Measurements from ENCODE around the gene DLG2. TPM values are rescaled to one million over a fixed set of nuclear protein-coding genes. Genes with fewer than 3 reads are reported as not detected.

Gene DLG2
- total RNA-seq, 1 donor from 2014 or later: 1.8 TPM

- H3K4me3 Mint-ChIP-seq (ENCODE audit: unreplicated experiment): no peak overlapping the region
- H3K4me1 Mint-ChIP-seq (ENCODE audit: low read depth, unreplicated experiment): no peaks in the 10 kb centered on the region
- Histone ChIP-seq H3K4me3 (ENCODE audit: insufficient read depth, low read depth, low read length) (no peak overlapping the region), H3K9ac (ENCODE audit: low read length) (no peak overlapping the region), H3K4me2 (ENCODE audit: low read length) (no peak overlapping the region), H3K79me2 (ENCODE audit: insufficient read depth, low read length) (no peaks in the 10 kb centered on the region), H2AFZ (ENCODE audit: low read depth, low read length) (no peak overlapping the region), H3K36me3 (ENCODE audit: insufficient read depth, low read length) (no peaks in the 10 kb centered on the region), H4K20me1 (ENCODE audit: insufficient read depth, low read length) (no peaks in the 10 kb centered on the region), H3K27ac (ENCODE audit: low read depth, low read length) (no peak overlapping the region), H3K4me1 (ENCODE audit: insufficient read depth, low read length) (no peaks in the 10 kb centered on the region), H3K27me3 (ENCODE audit: insufficient read depth, low read length) (no peaks in the 10 kb centered on the region), H3K9me3 (ENCODE audit: insufficient read depth, low read depth, low read length) (no peaks in the 10 kb centered on the region)
- TF ChIP-seq CTCF (IDR thresholded peaks at IDR 0.05; ENCODE audit: insufficient read depth, low read depth, low read length) (no peak), EZH2 (IDR thresholded peaks at IDR 0.05; ENCODE audit: insufficient read depth, low read length) (no peak)
- DNase-seq (ENCODE audit: low read depth): no peak
- H3K27me3 Mint-ChIP-seq (ENCODE audit: low read depth, unreplicated experiment): no peaks in the 10 kb centered on the region
- H3K27ac Mint-ChIP-seq (ENCODE audit: unreplicated experiment): no peak overlapping the region
- H3K9me3 Mint-ChIP-seq (ENCODE audit: unreplicated experiment): no peaks in the 10 kb centered on the region
- no peaks in the 10 kb centered on the region for H3K36me3 Mint-ChIP-seq (ENCODE audit: low read depth, unreplicated experiment)
- no peak for FAIRE-seq
These were observed 1498.3 kb downstream of the DLG2 start for GRCh38 chr11:84128840-84129239.

- TF ChIP-seq EZH2 (IDR thresholded peaks at IDR 0.05; ENCODE audit: insufficient read depth, low read length): no peak
- no peak for TF ChIP-seq CTCF (IDR thresholded peaks at IDR 0.05; ENCODE audit: insufficient read depth, low read depth, low read length)
- Mint-ChIP-seq H3K36me3 (ENCODE audit: low read depth, unreplicated experiment) (no peaks in the 10 kb centered on the region), H3K4me1 (ENCODE audit: low read depth, unreplicated experiment) (peaks cover 4% of the 10 kb centered on the region), H3K9me3 (ENCODE audit: unreplicated experiment) (no peaks in the 10 kb centered on the region), H3K4me3 (ENCODE audit: unreplicated experiment) (no peak overlapping the region), H3K27me3 (ENCODE audit: low read depth, unreplicated experiment) (no peaks in the 10 kb centered on the region), H3K27ac (ENCODE audit: unreplicated experiment) (peak overlapping the region; percentile 48)
- peak; percentile 33 for DNase-seq (ENCODE audit: low read depth)
- no peak overlapping the region for H2AFZ ChIP-seq (ENCODE audit: low read depth, low read length)
- FAIRE-seq: no peak
- H4K20me1 ChIP-seq (ENCODE audit: insufficient read depth, low read length): no peaks in the 10 kb centered on the region
- no peak overlapping the region for H3K4me3 ChIP-seq (ENCODE audit: insufficient read depth, low read depth, low read length)
- no peaks in the 10 kb centered on the region for H3K27me3 ChIP-seq (ENCODE audit: insufficient read depth, low read length)
- no peak overlapping the region for H3K4me2 ChIP-seq (ENCODE audit: low read length)
- no peak overlapping the region for H3K9ac ChIP-seq (ENCODE audit: low read length)
- no peaks in the 10 kb centered on the region for H3K36me3 ChIP-seq (ENCODE audit: insufficient read depth, low read length)
- no peaks in the 10 kb centered on the region for H3K9me3 ChIP-seq (ENCODE audit: insufficient read depth, low read depth, low read length)
- H3K27ac ChIP-seq (ENCODE audit: low read depth, low read length): no peak overlapping the region
- no peaks in the 10 kb centered on the region for H3K79me2 ChIP-seq (ENCODE audit: insufficient read depth, low read length)
- H3K4me1 ChIP-seq (ENCODE audit: insufficient read depth, low read length): no peaks in the 10 kb centered on the region
These were observed 1509.8 kb downstream of the DLG2 start for GRCh38 chr11:84117394-84117793.

- H3K27ac Mint-ChIP-seq (ENCODE audit: unreplicated experiment): no peak overlapping the region
- no peaks in the 10 kb centered on the region for H3K9me3 Mint-ChIP-seq (ENCODE audit: unreplicated experiment)
- Histone ChIP-seq H2AFZ (ENCODE audit: low read depth, low read length) (no peak overlapping the region), H3K4me3 (ENCODE audit: insufficient read depth, low read depth, low read length) (no peak overlapping the region), H3K36me3 (ENCODE audit: insufficient read depth, low read length) (no peaks in the 10 kb centered on the region), H3K4me2 (ENCODE audit: low read length) (no peak overlapping the region), H3K27ac (ENCODE audit: low read depth, low read length) (no peak overlapping the region), H3K4me1 (ENCODE audit: insufficient read depth, low read length) (no peaks in the 10 kb centered on the region), H3K27me3 (ENCODE audit: insufficient read depth, low read length) (no peaks in the 10 kb centered on the region), H3K79me2 (ENCODE audit: insufficient read depth, low read length) (no peaks in the 10 kb centered on the region), H3K9ac (ENCODE audit: low read length) (no peak overlapping the region), H4K20me1 (ENCODE audit: insufficient read depth, low read length) (no peaks in the 10 kb centered on the region), H3K9me3 (ENCODE audit: insufficient read depth, low read depth, low read length) (no peaks in the 10 kb centered on the region)
- TF ChIP-seq EZH2 (IDR thresholded peaks at IDR 0.05; ENCODE audit: insufficient read depth, low read length) (no peak), CTCF (IDR thresholded peaks at IDR 0.05; ENCODE audit: insufficient read depth, low read depth, low read length) (no peak)
- DNase-seq (ENCODE audit: low read depth): no peak
- H3K4me3 Mint-ChIP-seq (ENCODE audit: unreplicated experiment): no peak overlapping the region
- no peaks in the 10 kb centered on the region for H3K36me3 Mint-ChIP-seq (ENCODE audit: low read depth, unreplicated experiment)
- H3K4me1 Mint-ChIP-seq (ENCODE audit: low read depth, unreplicated experiment): peaks cover 6% of the 10 kb centered on the region
- FAIRE-seq: no peak
- H3K27me3 Mint-ChIP-seq (ENCODE audit: low read depth, unreplicated experiment): no peaks in the 10 kb centered on the region
These were observed 1520.6 kb downstream of the DLG2 start for GRCh38 chr11:84106541-84106940.
